HG03575 (cell line): Measurements from ENCODE around the gene EMSY.
"Not testable (repeated sequence)": the region's sequence is repeated elsewhere in the genome, so short reads cannot be mapped to it uniquely, and the experiment has no call there.

Experiments used
- ATAC-seq: cut with Tn5 transposase; IDR thresholded peaks from one replicate; pipeline ENCODE4 v1.9.1; 2021; ENCODE audit not compliant: unreplicated experiment, insufficient number of reproducible peaks, low FRiP score; ENCODE audit errors: extremely low read depth

The EMSY gene

DNA sequence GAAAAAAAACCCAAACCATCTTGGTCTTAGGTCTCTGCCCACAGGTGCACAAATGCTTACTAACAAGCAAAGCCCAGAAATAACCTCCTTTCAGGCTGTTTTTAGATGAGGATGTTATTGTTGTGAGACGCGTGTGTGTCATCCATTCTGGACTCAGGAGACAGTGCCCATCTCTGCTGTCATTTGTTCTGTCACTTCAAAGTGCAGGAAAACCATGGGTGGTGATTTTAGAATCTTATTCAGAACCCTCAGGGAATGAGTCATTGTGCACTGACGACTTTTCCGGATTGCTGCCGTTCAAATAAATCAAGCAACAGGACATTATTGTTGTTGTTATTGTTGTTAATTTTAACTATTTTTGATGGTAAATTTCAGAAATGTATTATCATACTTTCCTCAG lies 115.4 kb downstream of the EMSY start:
- ATAC-seq = no peak

DNA sequence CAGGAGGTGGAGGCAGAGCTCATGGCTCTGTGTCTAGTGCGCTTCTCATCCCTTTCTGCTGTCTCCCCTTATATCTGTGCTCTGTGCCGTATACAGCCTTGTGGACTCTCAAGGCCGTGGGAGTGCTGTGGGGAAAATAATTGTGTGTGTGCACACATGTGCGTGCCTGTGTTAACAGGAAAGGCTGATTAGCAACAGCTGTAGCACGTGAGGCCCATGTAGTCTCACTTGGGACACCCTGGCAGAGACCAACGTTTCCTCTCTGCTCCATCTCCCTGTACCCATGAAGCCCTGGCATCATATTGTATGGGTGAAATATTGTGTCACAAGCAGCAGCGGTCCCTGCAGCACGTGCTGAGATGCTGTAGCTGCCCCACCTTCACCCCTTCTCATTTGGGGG lies 116.4 kb downstream of the EMSY start:
- ATAC-seq = no peak

DNA sequence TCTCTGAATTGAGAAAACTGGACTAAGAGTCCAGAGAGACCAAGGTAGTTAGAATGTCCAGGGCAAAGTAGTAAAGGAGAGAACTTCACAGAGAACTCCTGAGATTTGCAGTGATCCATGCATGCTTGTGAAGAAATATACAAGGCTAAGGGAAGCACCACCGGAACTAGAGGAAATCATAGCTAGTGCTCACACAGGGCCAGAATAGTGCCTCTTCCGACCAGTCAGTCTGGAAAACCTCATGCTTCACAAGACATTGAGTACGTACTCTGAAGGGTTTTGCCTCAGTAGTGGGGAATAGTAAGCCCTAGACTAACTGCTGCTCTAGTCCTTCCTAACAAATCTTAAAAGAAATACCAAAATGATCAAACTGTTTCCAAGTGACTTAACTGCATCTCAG lies 117.7 kb downstream of the EMSY start:
- no peak for ATAC-seq

- no peak for ATAC-seq
Observed at GRCh38 chr11:76564364-76564763, 119.5 kb downstream of the EMSY start.

DNA sequence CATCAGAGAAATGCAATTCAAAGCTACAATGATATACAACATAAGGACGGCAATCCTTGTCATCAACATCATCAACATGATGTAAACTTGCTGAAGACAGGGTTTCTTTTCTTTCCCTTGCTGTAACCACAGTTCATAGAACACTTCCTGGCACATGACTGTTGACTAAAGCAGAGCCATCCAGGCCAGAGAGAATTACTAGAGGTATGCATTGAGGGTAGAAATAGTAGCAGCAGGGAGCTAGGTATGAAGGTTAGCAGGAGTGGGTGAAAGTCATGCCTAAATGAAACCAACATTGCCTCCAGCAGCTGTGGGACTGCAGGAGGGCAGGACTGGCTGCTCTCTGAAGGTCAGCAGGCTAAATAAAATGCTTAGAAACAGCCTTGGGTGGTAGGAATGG lies 122.0 kb downstream of the EMSY start:
- no peak for ATAC-seq

- no peak for ATAC-seq
Observed at GRCh38 chr11:76567261-76567660, 122.4 kb downstream of the EMSY start.

GRCh38 chr11:76568139-76568538 lies 123.3 kb downstream of the EMSY start:
- no peak for ATAC-seq

DNA sequence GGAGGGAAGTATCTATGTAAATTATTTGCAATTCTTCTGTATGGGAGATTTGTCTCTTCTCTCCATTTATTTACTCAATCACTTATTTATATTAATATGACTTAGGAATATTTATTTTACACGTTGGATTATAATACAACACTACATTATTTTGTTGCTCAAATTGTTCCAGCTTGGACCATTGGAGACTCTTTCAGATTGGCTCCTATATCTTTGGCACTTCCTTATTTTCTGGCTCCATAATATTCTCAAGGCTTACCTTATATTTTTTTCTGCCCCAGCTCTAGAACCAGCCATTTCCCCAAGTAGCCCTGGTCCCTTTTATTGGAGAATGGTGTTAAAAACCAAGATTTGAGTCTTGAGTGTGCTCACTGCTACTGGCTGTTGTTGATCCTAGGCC lies 123.8 kb downstream of the EMSY start:
- no peak for ATAC-seq

- ATAC-seq = not testable (repeated sequence)
Observed at GRCh38 chr11:76572181-76572875, 127.5 kb downstream of the EMSY start.

- no peak for ATAC-seq
Observed at GRCh38 chr11:76574406-76574805, 129.6 kb downstream of the EMSY start.

DNA sequence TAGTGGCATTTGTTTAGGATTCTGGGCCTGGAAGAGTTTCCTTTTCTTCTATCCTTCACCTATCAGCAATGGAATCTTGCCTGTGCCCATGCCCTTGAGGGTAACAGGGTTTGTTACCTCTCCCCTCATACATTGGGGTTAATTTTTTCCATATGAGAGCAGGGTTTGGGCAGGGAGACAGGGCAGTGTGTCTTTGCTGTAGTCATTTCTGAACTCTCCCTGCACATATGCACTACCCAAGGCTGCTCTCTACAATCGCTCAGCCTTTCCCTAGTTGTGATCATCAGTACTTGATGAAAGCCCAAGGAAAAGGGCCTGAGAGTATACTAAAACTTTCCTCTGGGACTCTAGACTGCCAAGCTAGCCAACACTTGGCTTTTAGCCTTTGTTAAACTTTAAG lies 130.1 kb downstream of the EMSY start:
- ATAC-seq = no peak

DNA sequence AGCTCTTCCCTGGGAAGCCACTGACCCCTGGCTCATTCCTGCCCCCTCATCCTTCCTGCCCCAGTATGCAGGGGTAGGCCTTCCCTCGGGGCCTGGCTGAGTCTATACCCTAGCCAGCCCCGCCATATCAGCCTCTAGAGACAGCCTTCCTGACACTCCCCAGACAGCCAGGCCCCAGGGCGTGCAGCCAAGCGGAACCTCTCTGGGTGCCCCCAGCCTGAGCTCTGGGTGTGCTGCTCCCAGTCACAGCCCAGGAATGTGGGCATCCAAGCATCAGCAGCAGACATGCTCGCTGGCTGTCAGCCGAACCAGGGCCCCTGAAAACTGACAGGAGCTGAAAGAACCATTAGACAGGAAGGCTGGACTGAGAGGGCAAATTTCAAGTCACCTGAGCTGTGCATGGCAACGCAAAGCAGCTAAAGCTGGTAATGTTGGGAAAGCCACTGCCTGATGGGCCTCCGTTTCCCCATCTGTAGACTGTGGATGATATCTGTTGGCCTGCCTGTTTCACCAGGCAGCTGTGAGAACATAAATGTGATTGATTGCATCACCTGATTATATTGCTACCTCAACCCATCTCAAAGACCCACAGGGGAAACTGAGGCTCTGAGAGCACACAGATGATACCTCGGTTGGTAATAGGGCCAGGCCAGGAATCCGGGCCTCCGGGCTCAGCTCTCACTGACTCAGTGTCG lies 132.6 kb downstream of the EMSY start:
- no peak for ATAC-seq

- no peak for ATAC-seq
Observed at GRCh38 chr11:76577921-76578653, 133.3 kb downstream of the EMSY start.

- no peak for ATAC-seq
Observed at GRCh38 chr11:76578654-76579055, 133.8 kb downstream of the EMSY start.

GRCh38 chr11:76579056-76579751 lies 134.4 kb downstream of the EMSY start:
- ATAC-seq = no peak

- no peak for ATAC-seq
Observed at GRCh38 chr11:76579752-76580151, 134.9 kb downstream of the EMSY start.

DNA sequence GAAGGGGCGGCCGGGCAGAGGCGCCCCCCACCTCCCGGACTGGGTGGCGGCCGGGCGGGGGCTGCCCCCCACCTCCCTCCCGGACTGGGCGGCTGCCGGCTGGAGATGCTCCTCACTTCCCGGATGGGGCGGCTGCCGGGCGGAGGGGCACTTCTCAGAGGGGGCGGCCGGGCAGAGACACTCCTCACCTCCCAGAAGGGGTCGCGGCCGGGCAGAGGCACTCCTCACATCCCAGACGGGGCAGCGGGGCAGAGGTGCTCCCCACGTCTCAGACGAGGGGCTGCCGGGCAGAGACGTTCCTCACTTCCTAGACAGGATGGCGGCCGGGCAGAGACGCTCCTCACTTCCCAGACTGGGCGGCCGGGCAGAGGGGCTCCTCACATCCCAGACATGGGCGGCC lies 137.7 kb downstream of the EMSY start:
- ATAC-seq = not testable (repeated sequence)

DNA sequence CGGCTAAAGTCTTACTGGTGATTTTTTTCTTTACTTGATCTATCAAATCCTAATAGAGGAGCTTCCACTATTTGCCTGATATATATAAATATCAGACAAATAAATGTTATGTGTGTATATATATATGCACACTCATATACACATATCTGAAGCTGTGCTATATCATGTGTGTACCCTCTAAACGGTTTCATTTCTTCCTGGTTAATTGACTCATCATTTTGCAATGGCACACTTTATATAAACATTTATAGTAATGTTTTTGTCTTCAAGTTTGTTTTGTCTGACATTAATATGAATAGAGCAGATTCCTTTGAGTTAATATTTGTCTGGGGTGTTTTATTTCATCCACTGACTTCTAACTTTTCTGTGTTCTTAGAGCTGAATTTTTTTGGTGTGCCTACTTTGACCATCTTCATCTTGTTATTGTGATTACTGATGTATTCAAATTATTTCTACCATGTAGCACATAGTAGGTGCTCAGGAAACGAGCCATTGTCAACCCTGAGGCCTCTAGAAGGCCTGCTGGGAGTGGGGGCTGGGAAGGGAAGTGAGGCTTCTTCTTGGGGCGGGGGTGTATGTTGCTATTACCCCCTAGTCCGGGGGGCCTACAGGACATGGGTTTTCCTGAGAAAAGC lies 143.1 kb downstream of the EMSY start:
- no peak for ATAC-seq
